H1 (cell line): ENCODE results near the gene MYH10. TPM values are rescaled to one million over a fixed set of nuclear protein-coding genes. Genes with fewer than 3 reads are reported as not detected.

Experiments
- ASH2L ChIP-seq: fragments of 200-600, 300-600 bp; sonication (generic); IDR thresholded peaks from one replicate; pipeline ENCODE4 v1.7.1; 2017; ENCODE audit warnings: low read length
- BACH1 ChIP-seq: IDR thresholded peaks from 2 replicates; pipeline ENCODE4 v1.6.1; 2012; ENCODE audit warnings: low read length, improper control_type of control experiment
- BCL11A ChIP-seq, 2 experiments: IDR thresholded peaks; one replicate each; pipeline ENCODE4 v1.6.1; 2011; ENCODE audit warnings: low read depth in 2 of 2, low read length in 2 of 2, mild to moderate bottlenecking in 2 of 2
- CBX5 ChIP-seq: fragments of 300-800, 300-1000 bp; sonication (generic); IDR thresholded peaks from 2 replicates; pipeline ENCODE4 v1.7.1; 2016; ENCODE audit warnings: antibody characterized with exemption, low read length, low read depth
- CEBPB ChIP-seq: IDR thresholded peaks from 2 replicates; pipeline ENCODE4 v1.6.1; 2012; ENCODE audit warnings: low read depth, low read length
- CHD2 ChIP-seq: IDR thresholded peaks from 2 replicates; pipeline ENCODE4 v1.6.1; 2012; ENCODE audit warnings: low read length, improper control_type of control experiment
- EZH2 ChIP-seq: fragments of 200-600 bp; sonication (generic); IDR thresholded peaks from 2 replicates; pipeline ENCODE4 v1.7.1; 2012; ENCODE audit warnings: low read depth, mild to moderate bottlenecking, moderate library complexity, low read length, inconsistent platforms; ENCODE audit not compliant: severe bottlenecking
- GABPA ChIP-seq: IDR thresholded peaks from 2 replicates; pipeline ENCODE4 v1.6.1; 2011; ENCODE audit warnings: mild to moderate bottlenecking, low read length, moderate library complexity, borderline replicate concordance; ENCODE audit not compliant: insufficient read depth
- GTF2F1 ChIP-seq: IDR thresholded peaks from 2 replicates; pipeline ENCODE4 v1.6.1; 2012; ENCODE audit warnings: low read depth, low read length, improper control_type of control experiment, borderline replicate concordance
- JUN ChIP-seq: IDR thresholded peaks from 2 replicates; pipeline ENCODE4 v1.6.1; 2011; ENCODE audit warnings: low read depth, mild to moderate bottlenecking, improper control_type of control experiment, low read length
- KDM4A ChIP-seq: IDR thresholded peaks from one replicate; pipeline ENCODE4 v1.7.1; 2012; ENCODE audit warnings: low read depth, mild to moderate bottlenecking, moderate library complexity, low read length, inconsistent platforms; ENCODE audit not compliant: severe bottlenecking
- PHF8 ChIP-seq: fragments of 200-600 bp; sonication (generic); conservative IDR thresholded peaks from 2 replicates; pipeline ENCODE4 v1.7.1; 2012; ENCODE audit warnings: low read depth, mild to moderate bottlenecking, inconsistent platforms, low read length, moderate library complexity
- POLR2A ChIP-seq, 2 experiments: IDR thresholded peaks; 1 replicate in 1 of 2; 2 replicates in 1 of 2; pipeline ENCODE4 v1.6.1; 2011; ENCODE audit warnings: low read depth in 2 of 2, low read length in 2 of 2, mild to moderate bottlenecking in 2 of 2; ENCODE audit errors: control extremely low read depth in 1 of 2
- POLR2AphosphoS5 ChIP-seq: IDR thresholded peaks from 2 replicates; pipeline ENCODE4 v1.6.1; 2011; ENCODE audit warnings: low read depth, low read length
- POU5F1 ChIP-seq: IDR thresholded peaks from 2 replicates; pipeline ENCODE4 v1.6.1; 2011; ENCODE audit warnings: low read depth, mild to moderate bottlenecking, low read length, moderate library complexity
- RFX5 ChIP-seq: IDR thresholded peaks from 2 replicates; pipeline ENCODE4 v1.6.1; 2011; ENCODE audit warnings: low read depth, low read length, improper control_type of control experiment, borderline replicate concordance
- SIRT6 ChIP-seq: IDR thresholded peaks from one replicate; pipeline ENCODE4 v1.7.1; 2012; ENCODE audit warnings: low read length, inconsistent platforms
- SP2 ChIP-seq: IDR thresholded peaks from 2 replicates; pipeline ENCODE4 v1.6.1; 2012; ENCODE audit warnings: mild to moderate bottlenecking, low read length, inconsistent platforms
- SRF ChIP-seq: IDR thresholded peaks from 2 replicates; pipeline ENCODE4 v1.6.1; 2011; ENCODE audit warnings: mild to moderate bottlenecking, low read depth, low read length, moderate library complexity
- TAF1 ChIP-seq: IDR thresholded peaks from 2 replicates; pipeline ENCODE4 v1.6.1; 2011; ENCODE audit warnings: mild to moderate bottlenecking, low read depth, low read length
- TCF12 ChIP-seq: IDR thresholded peaks from 2 replicates; pipeline ENCODE4 v1.6.1; 2011; ENCODE audit warnings: low read depth, mild to moderate bottlenecking, low read length
- YY1 ChIP-seq: IDR thresholded peaks from 2 replicates; pipeline ENCODE4 v1.6.1; 2011; ENCODE audit warnings: low read depth, mild to moderate bottlenecking, low read length
- polyA plus RNA-seq, 7 experiments: library from polyadenylated mRNA; depleted of rRNA in 3 of 7; stranded (reverse) in 5 of 7; unstranded in 2 of 7; fragments of >200 nt in 5 of 7; fragments of 200-250 nt in 2 of 7; gene quantifications; 1 replicate in 5 of 7; 2 replicates in 1 of 7; 4 replicates in 1 of 7; pipeline versions ENCODE4 v1.2.1 to v1.2.3, GENCODE V29; 2011 to 2013; ENCODE audit warnings: missing spikeins in 2 of 7, mixed read lengths in 2 of 7
- total RNA-seq: library from RNA; stranded (reverse); fragmentation: NEBNext Ultra II Directional; extraction: Animal tissue kit (Norgen Biotek cat#: 25700); gene quantifications from 2 replicates; pipeline ENCODE4 v1.2.1, GENCODE V29; 2021
- TF ChIP-seq, protein P1 (sequence below), 3 experiments: IDR thresholded peaks; 1 replicate in 2 of 3; 2 replicates in 1 of 3; pipeline versions ENCODE4 v1.5.1 to v1.6.1; 2011; ENCODE audit warnings: low read length in 3 of 3, mild to moderate bottlenecking in 3 of 3, inconsistent platforms in 2 of 3, low read depth in 1 of 3, moderate library complexity in 1 of 3; ENCODE audit not compliant: insufficient read depth in 1 of 3; ENCODE audit errors: control extremely low read depth in 1 of 3

MYH10 gene
- total and polyA plus RNA-seq, 2 of the 8 experiments (the other 6 are each of a cell fraction or from before 2014, with no cell fraction given) = 64.1 to 289 TPM

- TF ChIP-seq TAF1 (peak; percentile 69; the same call in 1 of the 2 replicates), POU5F1 (no peak), SIRT6 (no peak), SRF (0 out of 2 replicates have a peak, but pooled peaks have one; percentile 3), JUN (0 out of 2 replicates have a peak, but pooled peaks have one; percentile 17), BCL11A (IDR thresholded peaks at IDR 0.05; ENCODE audit: low read depth in 2 of 2, low read length in 2 of 2) (no peak), POLR2AphosphoS5 (peak; percentile 60; the same call in 1 of the 2 replicates), SP2 (peak; percentile 90), EZH2 (no peak), BACH1 (peak; percentile 31; the same call in 1 of the 2 replicates), POLR2A (IDR thresholded peaks at IDR 0.05; ENCODE audit: control extremely low read depth in 1 of 2, low read depth in 2 of 2, low read length in 2 of 2) (peak in 1 of 2 experiments; percentile 52; a peak in 2 of 3 replicates), CEBPB (no peak), YY1 (no peak), RFX5 (no peak), ASH2L (peak; percentile 72), GTF2F1 (no peak), GABPA (0 out of 2 replicates have a peak, but pooled peaks have one; percentile 18), CBX5 (no peak), TCF12 (peak; percentile 28; the same call in 1 of the 2 replicates), KDM4A (peak; percentile 83), CHD2 (peak; percentile 93), PHF8 (peak; percentile 98)
- TF ChIP-seq, protein P1, sequence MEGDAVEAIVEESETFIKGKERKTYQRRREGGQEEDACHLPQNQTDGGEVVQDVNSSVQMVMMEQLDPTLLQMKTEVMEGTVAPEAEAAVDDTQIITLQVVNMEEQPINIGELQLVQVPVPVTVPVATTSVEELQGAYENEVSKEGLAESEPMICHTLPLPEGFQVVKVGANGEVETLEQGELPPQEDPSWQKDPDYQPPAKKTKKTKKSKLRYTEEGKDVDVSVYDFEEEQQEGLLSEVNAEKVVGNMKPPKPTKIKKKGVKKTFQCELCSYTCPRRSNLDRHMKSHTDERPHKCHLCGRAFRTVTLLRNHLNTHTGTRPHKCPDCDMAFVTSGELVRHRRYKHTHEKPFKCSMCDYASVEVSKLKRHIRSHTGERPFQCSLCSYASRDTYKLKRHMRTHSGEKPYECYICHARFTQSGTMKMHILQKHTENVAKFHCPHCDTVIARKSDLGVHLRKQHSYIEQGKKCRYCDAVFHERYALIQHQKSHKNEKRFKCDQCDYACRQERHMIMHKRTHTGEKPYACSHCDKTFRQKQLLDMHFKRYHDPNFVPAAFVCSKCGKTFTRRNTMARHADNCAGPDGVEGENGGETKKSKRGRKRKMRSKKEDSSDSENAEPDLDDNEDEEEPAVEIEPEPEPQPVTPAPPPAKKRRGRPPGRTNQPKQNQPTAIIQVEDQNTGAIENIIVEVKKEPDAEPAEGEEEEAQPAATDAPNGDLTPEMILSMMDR (IDR thresholded peaks at IDR 0.05; ENCODE audit: control extremely low read depth in 1 of 3, insufficient read depth in 1 of 3, low read depth in 1 of 3, low read length in 3 of 3) = peak; percentile 35 to 51 (median 44)
Observed at GRCh38 chr17:8630802-8631553, 453 bp upstream of the MYH10 start (continued).
